Memory B cell (primary cell): ENCODE measurements around the gene STIL.
"Not testable (repeated sequence)": the region's sequence is repeated elsewhere in the genome, so short reads cannot be mapped to it uniquely, and the experiment has no call there.

ENCODE experiments used
- ATAC-seq: fragments of 150-1000 bp; cut with Tn5 transposase; 2 replicates; pipeline ENCODE4 v1.10.0; 2021; ENCODE audit warnings: low read depth, mild to moderate bottlenecking, moderate library complexity
- DNase-seq, 2 donors: peaks; one replicate each; pipeline ENCODE4 v3.0.0; 2022; ENCODE audit warnings: low spot score in 2 of 2
- H3K27ac Mint-ChIP-seq: one replicate; pipeline ENCODE4 v1.8.0; 2022; ENCODE audit warnings: mild to moderate bottlenecking, moderate library complexity, mixed read lengths
- H3K27me3 Mint-ChIP-seq: one replicate; pipeline ENCODE4 v1.8.0; 2022; ENCODE audit warnings: mixed read lengths
- H3K36me3 Mint-ChIP-seq: one replicate; pipeline ENCODE4 v1.8.0; 2022; ENCODE audit warnings: mild to moderate bottlenecking, mixed read lengths
- H3K4me1 Mint-ChIP-seq: one replicate; pipeline ENCODE4 v1.8.0; 2022; ENCODE audit warnings: mixed read lengths
- H3K4me3 Mint-ChIP-seq: one replicate; pipeline ENCODE4 v1.8.0; 2022; ENCODE audit warnings: mild to moderate bottlenecking, moderate library complexity, mixed read lengths
- H3K9me3 Mint-ChIP-seq: one replicate; pipeline ENCODE4 v1.8.0; 2022; ENCODE audit warnings: mixed read lengths

Gene STIL

DNA sequence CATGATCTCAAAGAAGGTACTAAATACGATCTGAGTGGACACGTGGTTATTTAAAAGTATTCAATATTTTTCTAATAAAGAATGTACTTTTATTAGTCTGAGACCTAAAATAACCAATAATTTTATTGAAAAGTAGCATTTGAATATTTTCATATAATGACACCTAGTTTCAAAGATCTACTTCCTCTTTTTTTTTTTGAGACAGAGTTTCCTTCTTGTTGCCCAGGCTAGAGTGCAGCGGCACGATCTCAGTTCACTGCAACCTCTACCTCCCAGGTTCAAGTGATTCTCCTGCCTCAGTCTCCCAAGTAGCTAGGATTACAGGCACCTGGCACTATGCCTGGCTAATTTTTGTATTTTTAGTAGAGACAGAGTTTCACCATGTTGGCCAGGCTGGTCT lies 25.8 kb downstream of the STIL start:
- ATAC-seq (peak; percentile 61), DNase-seq (peak in 1 of 2 donors; percentile 7)
- H3K4me3 Mint-ChIP-seq = peak overlapping the region; percentile 55
- H3K27me3 Mint-ChIP-seq, H3K9me3 Mint-ChIP-seq, H3K36me3 Mint-ChIP-seq, H3K27ac Mint-ChIP-seq, H3K4me1 Mint-ChIP-seq: not testable (repeated sequence)

DNA sequence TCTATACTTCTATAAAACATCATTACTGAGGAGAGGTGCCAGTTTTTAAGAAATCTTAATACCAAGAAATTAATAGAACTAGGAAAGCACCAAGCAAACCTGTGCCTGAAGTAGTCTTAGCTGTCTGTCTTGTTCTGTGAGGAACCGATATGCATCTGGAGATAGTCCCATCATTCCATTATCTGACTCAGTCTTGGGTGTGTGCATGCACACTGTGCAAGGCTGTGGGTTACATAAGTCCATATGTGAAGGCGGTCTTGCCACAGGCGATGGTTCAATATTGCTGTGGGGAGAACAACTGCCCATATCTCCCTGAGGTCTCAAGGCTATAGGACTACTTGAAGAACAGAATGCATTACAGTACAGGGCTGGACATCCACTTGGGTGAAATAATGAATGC lies 33.8 kb downstream of the STIL start:
- peaks cover 5% of the 10 kb centered on the region for H3K36me3 Mint-ChIP-seq
- H3K27ac Mint-ChIP-seq = no peak overlapping the region
- no peaks in the 10 kb centered on the region for H3K9me3 Mint-ChIP-seq

DNA sequence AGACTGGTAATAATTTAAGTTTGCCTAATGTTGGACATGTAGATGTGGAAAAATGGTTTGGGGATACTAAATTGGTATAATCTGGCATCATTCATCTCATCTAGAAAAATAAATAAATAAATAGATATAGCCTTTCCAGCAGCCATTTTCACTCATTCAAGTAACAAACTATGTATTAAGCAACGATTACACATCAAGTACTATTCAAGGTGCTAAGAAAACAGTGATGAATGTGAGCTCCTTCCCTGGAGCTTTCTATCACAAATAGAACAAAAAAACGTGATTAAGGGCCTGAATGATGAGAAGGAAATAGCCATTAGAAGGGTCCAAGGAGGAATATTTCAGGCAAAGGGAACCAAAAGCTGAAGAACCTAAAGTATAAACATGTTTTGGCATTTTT lies 37.1 kb downstream of the STIL start:
- no peaks in the 10 kb centered on the region for H3K27me3 Mint-ChIP-seq
- no peaks in the 10 kb centered on the region for H3K9me3 Mint-ChIP-seq
- ATAC-seq (no peak), DNase-seq (no peak)
- H3K4me1 Mint-ChIP-seq = peaks cover 3% of the 10 kb centered on the region
- peak overlapping the region; percentile 4 for H3K27ac Mint-ChIP-seq
- H3K4me3 Mint-ChIP-seq = no peak overlapping the region
- H3K36me3 Mint-ChIP-seq = peaks cover 5% of the 10 kb centered on the region

More for the DNA sequence above, 33.8 kb downstream of the STIL start:
- Mint-ChIP-seq H3K27me3 (no peaks in the 10 kb centered on the region), H3K4me1 (no peaks in the 10 kb centered on the region), H3K4me3 (no peak overlapping the region)
- no peak for ATAC-seq
- DNase-seq = no peak

DNA sequence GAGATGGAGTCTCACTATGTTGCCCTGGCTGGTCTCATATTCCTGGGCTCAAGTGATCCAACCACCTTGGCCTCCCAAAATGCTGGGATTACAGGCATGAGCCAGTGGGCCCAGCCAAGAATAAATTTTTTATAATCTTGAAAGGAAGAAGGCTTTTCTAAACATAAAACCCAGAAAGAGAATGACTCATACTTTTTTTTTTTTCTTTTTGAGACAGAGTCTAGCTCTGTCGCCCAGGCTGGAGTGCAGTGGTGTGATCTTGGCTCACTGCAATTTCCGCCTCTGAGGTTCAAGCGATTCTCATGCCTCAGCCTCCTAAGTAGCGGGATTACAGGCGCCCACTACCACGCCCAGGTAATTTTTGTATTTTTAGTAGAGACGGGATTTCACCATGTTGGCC lies 38.1 kb downstream of the STIL start:
- not testable (repeated sequence) for H3K36me3 Mint-ChIP-seq, H3K9me3 Mint-ChIP-seq, H3K4me3 Mint-ChIP-seq, H3K4me1 Mint-ChIP-seq, H3K27ac Mint-ChIP-seq, ATAC-seq, H3K27me3 Mint-ChIP-seq, DNase-seq

DNA sequence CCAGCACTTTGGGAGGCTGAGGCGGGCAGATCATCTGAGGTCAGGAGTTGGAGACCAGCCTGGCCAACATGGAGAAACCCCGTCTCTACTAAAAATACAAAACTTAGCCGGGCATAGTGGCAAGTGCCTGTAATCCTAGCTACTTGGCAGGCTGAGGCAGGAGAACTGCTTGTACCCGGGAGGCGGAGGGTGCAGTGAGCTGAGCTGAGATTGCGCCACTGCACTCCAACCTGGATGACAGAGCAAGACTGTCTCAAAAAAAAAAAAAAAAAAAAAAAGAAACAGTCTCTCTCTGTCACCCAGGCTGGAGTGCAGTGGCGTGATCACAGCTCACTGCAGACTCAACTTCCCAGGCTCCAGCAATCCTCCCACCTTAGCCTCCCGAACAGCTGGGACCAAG lies 48.4 kb downstream of the STIL start:
- not testable (repeated sequence) for DNase-seq, H3K4me3 Mint-ChIP-seq, H3K27me3 Mint-ChIP-seq, H3K36me3 Mint-ChIP-seq, H3K4me1 Mint-ChIP-seq, ATAC-seq, H3K27ac Mint-ChIP-seq, H3K9me3 Mint-ChIP-seq

DNA sequence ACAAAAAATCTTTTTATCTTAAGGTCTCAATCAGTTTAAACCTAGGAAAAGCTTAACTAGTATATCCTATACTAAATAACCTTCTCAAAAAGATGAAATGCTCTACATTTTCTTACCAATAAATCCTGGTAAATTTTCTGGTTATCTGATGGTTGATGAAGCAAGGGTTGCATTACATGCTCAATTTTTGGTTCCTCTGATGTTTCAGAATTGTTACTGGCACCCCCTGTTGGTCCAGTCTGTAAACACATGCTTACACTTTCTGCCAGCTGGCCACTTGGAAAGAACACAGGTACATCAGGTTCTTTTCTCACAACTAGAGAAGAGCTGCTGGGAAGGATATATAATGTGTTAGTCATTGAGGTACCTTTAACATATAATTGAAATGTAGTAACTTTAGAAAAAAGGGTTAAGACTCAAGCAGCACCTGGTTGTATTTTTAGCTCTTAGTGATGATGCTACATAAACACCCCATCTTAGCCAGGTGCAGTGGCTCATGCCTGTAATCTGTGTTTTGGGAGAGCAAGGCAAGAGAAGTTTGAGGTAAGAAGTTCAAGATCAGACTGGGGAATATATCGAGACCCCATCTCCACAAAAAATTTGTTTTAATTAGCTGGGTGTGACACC lies 51.0 kb downstream of the STIL start:
- no peaks in the 10 kb centered on the region for H3K36me3 Mint-ChIP-seq
- DNase-seq (peak; percentile 18 to 21), ATAC-seq (peak; percentile 41)
- no peaks in the 10 kb centered on the region for H3K4me1 Mint-ChIP-seq
- H3K27me3 Mint-ChIP-seq = no peaks in the 10 kb centered on the region
- H3K4me3 Mint-ChIP-seq = no peak overlapping the region
- H3K9me3 Mint-ChIP-seq = no peaks in the 10 kb centered on the region
- H3K27ac Mint-ChIP-seq = no peak overlapping the region

DNA sequence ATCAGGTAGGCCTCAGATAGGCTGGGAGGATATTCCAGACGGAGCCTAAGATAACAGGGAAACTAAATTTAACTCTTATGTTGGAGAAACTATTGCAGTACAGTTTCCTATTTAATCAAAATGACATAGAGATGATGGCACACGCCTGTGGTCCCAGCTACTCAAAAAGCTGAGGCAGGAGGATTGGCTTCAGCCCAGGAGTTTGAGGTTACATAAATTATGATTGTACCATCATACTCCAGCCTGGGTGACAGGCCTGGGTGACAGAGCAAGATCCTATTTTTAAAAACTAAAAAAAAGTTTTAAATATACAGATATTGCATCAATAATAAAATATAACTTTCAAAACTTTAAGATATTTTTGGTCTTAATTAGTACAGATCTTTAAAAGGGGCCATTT lies 56.7 kb downstream of the STIL start:
- ATAC-seq = no peak
- H3K4me3 Mint-ChIP-seq = no peak overlapping the region
- no peaks in the 10 kb centered on the region for H3K9me3 Mint-ChIP-seq
- no peaks in the 10 kb centered on the region for H3K4me1 Mint-ChIP-seq
- no peak overlapping the region for H3K27ac Mint-ChIP-seq
- DNase-seq = no peak
- no peaks in the 10 kb centered on the region for H3K27me3 Mint-ChIP-seq
- no peaks in the 10 kb centered on the region for H3K36me3 Mint-ChIP-seq

DNA sequence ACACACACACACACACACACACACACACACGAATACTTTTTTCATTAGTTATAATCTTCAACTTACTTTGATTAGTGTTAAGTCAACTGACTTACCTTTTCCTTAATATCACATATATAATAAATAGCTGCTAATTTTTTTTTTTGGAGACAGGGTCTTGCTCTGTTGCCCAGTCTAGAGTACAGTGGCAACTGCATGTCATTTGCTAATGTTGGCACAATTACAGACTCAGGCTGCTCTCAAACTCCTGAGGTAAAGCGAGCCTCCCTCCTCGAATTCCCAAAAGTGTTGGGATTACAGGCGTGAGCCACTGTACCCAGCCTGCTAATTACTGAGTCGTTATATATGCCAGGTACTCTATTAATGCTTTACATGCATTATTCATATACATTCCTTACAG lies 61.2 kb downstream of the STIL start:
- no peaks in the 10 kb centered on the region for H3K27me3 Mint-ChIP-seq
- H3K36me3 Mint-ChIP-seq = no peaks in the 10 kb centered on the region
- H3K4me1 Mint-ChIP-seq = no peaks in the 10 kb centered on the region
- DNase-seq (no peak), ATAC-seq (no peak)
- no peak overlapping the region for H3K27ac Mint-ChIP-seq
- H3K9me3 Mint-ChIP-seq = no peaks in the 10 kb centered on the region
- no peak overlapping the region for H3K4me3 Mint-ChIP-seq

DNA sequence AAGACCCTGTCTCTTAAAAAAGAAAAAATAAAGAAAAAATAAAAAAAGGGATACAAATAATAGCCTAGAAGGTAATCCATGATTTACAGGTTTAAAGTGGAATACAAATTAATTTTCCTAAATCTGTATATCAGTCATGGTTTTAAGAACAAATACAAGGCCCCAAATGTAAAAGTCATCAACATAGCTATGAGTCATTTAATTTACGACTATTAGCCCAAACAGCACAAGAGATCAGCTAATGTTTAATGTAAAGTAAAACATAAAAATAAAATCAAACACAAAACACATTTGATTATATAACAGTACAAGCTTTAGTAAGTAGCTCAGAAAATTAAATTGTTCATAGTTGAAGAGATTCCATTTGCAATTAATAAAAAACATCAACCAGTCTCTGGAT lies 61.6 kb downstream of the STIL start:
- Mint-ChIP-seq H3K9me3 (no peaks in the 10 kb centered on the region), H3K27me3 (no peaks in the 10 kb centered on the region), H3K36me3 (no peaks in the 10 kb centered on the region), H3K27ac (no peak overlapping the region), H3K4me3 (no peak overlapping the region), H3K4me1 (no peaks in the 10 kb centered on the region)
- no peak for ATAC-seq
- DNase-seq = no peak

DNA sequence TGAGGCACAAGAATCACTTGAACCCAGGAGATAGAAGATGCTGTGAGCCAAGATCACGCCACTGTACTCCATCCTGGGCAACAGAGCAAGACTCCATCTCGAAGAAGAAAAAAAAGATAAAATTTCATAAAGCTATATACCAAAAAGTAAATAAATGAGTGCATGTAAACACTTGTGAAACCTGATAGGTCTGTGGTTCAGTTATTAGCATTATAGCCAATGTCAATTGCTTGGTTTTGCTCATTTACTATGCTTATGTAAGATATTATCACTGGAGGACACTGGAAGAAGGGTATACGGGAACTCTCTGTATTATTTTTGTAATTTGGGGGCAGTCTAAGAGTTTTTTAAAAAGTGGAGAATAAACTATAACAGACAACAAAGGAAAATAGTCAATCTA lies 64.2 kb downstream of the STIL start:
- Mint-ChIP-seq H3K27me3 (peaks cover 2% of the 10 kb centered on the region), H3K4me1 (no peaks in the 10 kb centered on the region), H3K4me3 (no peak overlapping the region), H3K9me3 (no peaks in the 10 kb centered on the region), H3K27ac (no peak overlapping the region), H3K36me3 (no peaks in the 10 kb centered on the region)
- DNase-seq (no peak), ATAC-seq (no peak)

DNA sequence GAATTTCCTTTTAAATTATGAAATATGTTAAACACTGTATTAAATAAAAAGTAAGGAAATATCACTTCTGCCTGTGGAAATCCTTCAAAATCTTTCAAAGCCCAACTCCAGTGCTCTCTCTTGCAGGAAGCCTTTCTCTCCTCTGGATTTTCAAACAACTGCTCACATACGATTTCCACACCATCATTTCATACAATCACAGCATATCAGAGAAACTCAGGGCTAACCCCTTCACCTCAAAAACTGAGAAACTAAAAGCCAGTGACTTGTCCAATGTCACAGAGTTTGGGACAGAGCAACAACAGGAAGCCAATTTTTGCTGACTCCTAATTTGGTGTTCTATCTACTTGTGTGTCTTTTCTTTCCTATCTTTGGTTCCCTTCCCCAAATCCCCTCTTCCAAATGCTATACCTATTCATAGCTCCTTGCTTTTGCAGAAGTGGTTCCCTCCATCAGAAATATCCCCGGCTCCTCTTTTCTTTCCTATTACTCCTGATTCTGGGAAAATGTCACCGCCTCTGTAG lies 69.5 kb downstream of the STIL start:
- Mint-ChIP-seq H3K4me3 (no peak overlapping the region), H3K36me3 (no peaks in the 10 kb centered on the region), H3K9me3 (no peaks in the 10 kb centered on the region), H3K4me1 (peaks cover under 1% of the 10 kb centered on the region), H3K27ac (no peak overlapping the region), H3K27me3 (peaks cover 18% of the 10 kb centered on the region)
- DNase-seq = no peak
- no peak for ATAC-seq

DNA sequence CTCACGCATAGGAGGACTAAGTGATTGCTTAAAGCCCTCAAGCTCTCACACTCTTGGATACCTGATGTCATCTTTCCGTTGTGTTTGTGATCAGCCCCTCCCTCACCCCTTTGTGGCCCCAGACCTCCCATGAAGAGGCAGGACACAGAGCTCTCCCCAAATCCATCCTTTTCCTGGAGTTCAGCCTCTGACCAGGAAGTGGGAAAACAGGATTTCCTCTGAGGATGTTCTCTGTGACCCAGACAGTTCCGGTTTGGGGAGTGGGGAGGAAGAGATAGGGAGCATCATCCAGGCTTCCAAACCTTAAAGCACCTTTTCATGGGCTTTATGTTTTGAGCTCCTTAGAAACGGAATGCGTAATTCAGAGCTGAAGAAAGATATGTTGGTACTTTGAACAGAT lies 70.0 kb downstream of the STIL start:
- Mint-ChIP-seq H3K27ac (no peak overlapping the region), H3K27me3 (peaks cover 20% of the 10 kb centered on the region), H3K36me3 (no peaks in the 10 kb centered on the region), H3K4me1 (peaks cover 3% of the 10 kb centered on the region), H3K4me3 (no peak overlapping the region), H3K9me3 (no peaks in the 10 kb centered on the region)
- ATAC-seq (no peak), DNase-seq (no peak)

DNA sequence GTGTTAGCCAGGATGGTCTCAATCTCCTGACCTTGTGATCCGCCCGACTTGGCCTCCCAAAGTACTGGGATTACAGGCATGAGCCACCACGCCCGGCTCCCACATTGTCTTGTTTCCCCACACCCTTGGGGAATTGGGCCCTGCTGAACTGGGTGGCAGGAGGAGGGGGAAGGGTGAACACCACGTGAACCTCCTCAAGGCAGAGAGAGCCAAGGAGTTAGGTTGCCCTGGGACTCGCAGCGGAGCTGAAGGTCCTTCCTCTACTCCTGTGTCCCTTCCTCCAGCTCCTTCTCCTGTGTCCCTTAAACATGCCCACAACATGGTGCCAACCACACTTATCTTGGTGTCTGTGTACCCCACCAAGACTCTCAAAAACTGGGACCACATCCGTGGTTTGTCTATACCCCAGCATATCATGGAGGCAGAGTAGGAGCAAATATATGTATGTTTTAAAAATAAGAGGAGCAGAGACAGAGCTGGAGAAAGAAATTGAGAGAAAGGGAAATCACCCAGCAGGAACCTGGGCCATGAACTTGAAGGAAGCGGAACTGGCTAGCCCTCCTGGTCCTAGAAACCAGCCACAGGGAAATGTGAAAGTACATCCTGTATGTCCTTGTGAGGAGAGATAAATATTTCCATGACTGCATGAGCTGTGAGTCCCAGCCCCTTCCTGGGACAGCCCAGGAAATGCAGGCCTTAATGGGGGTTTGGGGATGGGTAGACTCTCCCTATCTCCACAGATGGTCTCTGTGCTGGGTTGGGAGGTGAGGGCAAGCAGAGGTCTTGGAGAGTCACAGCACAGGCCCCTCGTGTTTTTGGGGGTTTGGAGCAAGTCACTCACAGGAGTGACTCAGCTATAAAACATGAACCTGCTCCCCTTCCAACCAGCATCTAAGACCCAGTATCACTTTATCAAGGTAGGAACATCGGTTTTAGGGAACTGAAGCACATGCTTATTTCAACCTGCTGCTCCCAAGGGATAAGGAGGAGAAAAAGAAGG lies 72.5 kb downstream of the STIL start:
- no peak for ATAC-seq
- Mint-ChIP-seq H3K27me3 (peaks cover 20% of the 10 kb centered on the region), H3K9me3 (no peaks in the 10 kb centered on the region), H3K36me3 (no peaks in the 10 kb centered on the region), H3K4me3 (no peak overlapping the region), H3K4me1 (peaks cover 3% of the 10 kb centered on the region), H3K27ac (no peak overlapping the region)
- no peak for DNase-seq

DNA sequence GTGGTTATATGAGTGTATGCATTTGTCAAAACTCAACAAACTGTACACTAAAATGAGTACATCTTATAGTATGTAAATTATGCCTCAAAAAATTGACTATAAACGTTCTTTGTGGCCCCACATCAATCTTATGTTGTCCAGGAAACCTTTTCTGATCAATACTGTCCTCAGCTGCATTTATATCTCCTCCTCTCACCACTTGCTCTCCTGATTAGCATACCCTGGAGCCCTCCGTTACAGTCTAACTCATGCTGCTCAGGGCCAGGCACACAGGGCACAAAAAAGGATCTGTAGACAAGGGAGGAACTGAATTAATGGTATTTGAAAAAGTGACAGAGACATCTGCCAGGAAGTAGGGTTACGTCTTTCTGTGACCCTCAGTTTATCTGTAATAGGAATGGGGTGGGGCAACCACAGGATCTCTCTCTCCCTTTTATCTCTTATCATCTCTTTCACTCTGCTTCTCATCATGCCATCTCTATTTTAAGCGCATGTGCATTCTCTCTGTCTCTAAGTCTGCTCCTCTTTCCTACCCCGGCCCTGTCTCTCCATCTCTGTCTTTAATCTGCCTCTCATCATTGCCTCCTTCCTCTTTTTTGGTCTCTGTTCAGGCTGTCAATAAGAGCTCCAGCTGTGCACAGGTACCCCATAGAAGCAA lies 74.9 kb downstream of the STIL start:
- no peak overlapping the region for H3K4me3 Mint-ChIP-seq
- H3K36me3 Mint-ChIP-seq = no peaks in the 10 kb centered on the region
- no peak for DNase-seq
- H3K9me3 Mint-ChIP-seq = no peaks in the 10 kb centered on the region
- no peak overlapping the region for H3K27ac Mint-ChIP-seq
- no peak for ATAC-seq
- H3K27me3 Mint-ChIP-seq = peaks cover 19% of the 10 kb centered on the region
- H3K4me1 Mint-ChIP-seq = peaks cover 3% of the 10 kb centered on the region
